SHP77 (cell line): ENCODE data around the gene NPM3.

Source experiments
- DNase-seq, 2 experiments: peaks; one replicate each; lab custom pipeline; 2025; lab: John Stamatoyannopoulos, UW

Gene NPM3

GRCh38 chr10:101758858-101759257 is 24.4 kb downstream of the NPM3 start:
- DNase-seq, result no peak

GRCh38 chr10:101752241-101752640 is 31.0 kb downstream of the NPM3 start:
- DNase-seq, result no peak

- no peak for DNase-seq
Measured at GRCh38 chr10:101749047-101750016, 33.9 kb downstream of the NPM3 start.

- DNase-seq, result no peak
Measured at GRCh38 chr10:101748496-101748895, 34.8 kb downstream of the NPM3 start.

GRCh38 chr10:101745074-101745696 is 38.1 kb downstream of the NPM3 start:
- no peak for DNase-seq

GRCh38 chr10:101744267-101744666 is 39.0 kb downstream of the NPM3 start:
- no peak for DNase-seq

GRCh38 chr10:101741938-101742337 is 41.3 kb downstream of the NPM3 start:
- no peak for DNase-seq

GRCh38 chr10:101736666-101737065 is 46.6 kb downstream of the NPM3 start:
- no peak for DNase-seq

- DNase-seq, result no peak
Measured at GRCh38 chr10:101732096-101732495, 51.1 kb downstream of the NPM3 start.
